Smooth muscle cell of the brain vasculature (primary cell): ENCODE data around the gene MROH7.

Source experiments
- DNase-seq: peaks from one replicate; pipeline ENCODE4 v3.0.0-alpha.2; 2012; ENCODE audit warnings: low read depth, low spot score

The MROH7 gene

GRCh38 chr1:54640863-54641836, at the start of gene MROH7:
Gene MROH7, plus strand, starts transcription at chr1:54641786. Its CDS starts 11,141 bp downstream, at chr1:54652927.
- DNase-seq = no peak

DNA sequence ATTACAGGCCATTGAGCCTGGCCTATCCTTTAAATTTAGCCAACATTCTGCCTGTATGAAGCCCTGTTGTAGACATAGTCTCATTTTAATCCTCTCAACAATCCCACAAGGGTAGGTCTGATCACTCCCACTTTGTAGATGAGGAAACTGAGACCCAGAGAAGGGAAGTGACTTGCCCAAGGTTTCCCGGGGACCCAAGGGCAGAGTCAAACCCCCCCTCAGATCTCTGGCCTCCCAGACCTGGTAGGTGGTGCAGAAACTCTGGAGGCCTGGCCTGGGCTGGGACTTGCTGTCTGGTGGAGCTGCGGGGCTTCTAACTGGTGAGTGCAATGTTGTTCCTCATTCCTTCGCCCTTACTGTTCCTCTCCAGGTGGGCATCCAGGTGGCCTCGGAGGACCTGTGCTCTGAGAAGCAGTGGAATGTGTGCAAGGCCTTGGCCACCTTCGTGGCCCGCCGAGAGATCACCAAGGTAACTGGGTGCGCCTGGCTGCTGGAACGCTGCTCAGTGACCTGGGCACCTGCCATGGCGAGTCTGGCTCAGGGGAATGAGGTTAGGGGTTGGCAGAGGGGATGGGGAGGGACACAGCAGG, 47.9 kb upstream of the MROH7 start:
- DNase-seq = no peak

GRCh38 chr1:54594463-54594862, 47.1 kb upstream of the MROH7 start:
- no peak for DNase-seq

DNA sequence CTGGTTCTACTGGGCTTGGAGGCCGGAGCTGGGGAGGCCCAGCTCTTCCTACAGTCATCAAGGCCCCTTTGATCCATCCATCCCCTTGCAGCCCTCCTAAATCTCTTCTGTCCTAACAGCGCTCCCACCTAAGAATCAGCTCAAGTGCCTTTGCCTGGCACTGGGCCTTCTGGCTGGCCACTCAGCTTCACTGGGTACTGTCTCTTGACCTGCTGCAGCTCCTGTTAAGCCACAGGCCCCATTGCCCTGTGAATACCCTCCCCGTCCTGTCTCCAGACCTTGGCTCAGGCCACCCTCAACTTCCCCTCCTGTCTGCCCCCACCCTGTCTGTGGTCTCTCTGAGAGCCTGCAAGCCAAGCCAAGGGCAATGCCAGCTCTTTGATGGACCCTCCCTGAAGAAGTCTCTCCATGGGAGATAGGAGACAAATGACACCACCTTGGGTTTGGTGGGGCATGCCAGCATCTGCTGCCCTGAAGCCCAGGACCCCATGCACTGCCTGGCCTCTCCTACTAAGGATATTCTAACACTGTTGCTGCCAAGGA, 45.6 kb upstream of the MROH7 start:
- no peak for DNase-seq

- DNase-seq = no peak
These were observed 44.8 kb upstream of the MROH7 start for GRCh38 chr1:54596756-54597155.

DNA sequence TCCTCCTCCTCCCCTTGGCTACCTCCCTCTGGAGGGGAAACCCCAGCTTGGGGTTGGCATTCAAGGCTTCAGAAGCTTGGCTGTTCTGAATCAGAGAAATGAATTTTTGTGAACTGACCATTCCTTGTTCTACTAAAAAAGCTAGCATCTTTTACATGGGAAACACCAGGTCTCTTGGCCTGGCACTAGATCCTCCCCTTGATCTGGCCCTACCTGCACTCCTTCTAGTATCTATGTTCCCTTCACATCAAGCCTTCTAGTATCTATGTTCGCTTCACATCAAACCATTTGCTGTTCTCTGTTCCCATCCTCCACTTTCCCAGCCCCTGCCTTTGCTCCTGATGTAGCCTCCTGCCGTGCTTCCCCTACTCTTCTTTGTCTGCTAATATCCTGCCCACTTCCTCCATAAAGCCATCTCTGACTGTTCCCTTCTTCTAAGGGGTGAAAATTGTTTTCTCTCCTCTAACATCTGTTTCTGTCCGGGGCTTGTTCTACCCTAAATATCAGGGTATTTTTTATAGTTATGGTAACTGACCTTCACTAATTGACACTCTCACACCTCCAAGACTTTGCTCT, 44.0 kb upstream of the MROH7 start:
- no peak for DNase-seq

DNA sequence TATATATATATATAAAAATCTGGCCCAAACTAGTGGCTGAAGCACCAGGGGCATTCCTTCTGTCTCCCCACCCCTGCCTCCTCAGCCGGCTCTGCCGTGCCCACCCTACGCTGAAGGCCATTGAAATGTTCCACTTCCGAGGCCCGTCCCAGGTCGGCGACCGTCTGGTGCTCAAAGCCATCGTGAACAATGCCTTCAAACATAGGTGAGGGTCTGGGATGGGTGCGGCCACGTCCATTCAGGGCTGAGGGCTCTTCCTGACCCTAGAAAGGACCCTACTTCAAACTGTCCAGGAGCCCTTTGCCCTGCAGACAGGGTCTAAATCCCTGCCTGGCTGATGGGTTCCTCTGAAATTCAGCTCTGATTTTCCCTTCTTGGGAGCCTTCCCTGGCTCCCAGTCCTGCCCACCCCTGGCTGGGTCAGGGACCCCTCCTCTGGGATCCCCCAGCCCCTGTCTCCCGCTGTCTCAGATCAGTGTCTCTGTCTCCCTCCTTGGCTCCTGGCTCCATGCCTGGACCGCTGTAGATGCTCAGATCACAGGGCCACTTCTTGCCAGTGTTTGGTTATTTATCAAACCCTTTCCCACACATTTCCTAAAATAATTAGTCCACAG, 42.3 kb upstream of the MROH7 start:
- DNase-seq = no peak

DNA sequence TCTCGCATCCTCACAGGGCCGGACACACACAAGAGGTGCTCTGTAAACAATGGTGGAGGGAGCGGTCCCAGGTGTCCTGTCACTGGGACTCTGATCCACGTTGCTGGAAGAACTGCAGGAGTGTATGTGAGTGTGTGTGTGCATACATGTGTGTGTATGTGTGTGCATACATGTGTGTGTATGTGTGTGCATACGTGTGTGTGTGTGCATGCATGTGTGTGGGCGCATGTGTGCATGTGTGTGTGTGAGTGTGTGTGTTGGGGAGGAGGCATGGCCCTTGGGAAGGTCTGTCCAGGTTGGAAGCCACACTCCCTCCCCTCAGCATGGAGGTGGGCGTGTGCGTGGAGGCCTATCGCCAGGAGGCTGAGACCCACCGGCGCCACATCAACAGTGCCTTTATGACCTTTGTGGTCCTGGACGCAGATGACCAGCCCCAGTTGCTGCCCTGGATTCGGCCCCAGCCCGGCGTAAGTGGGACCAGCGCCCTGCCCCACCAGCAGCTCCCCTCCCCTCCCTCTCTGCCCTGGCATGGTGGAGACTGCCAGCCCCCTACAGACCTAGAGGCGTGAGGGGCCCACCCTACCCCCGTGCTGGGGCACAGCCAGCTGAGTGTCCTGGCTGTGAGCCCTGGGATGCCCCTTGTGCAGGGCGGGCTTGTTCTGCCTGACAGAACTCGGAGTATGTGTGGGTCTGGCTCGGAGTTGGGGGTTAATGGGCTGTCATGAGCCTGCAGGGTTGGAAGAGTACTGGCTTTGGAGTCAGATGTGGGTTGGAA, 40.5 kb upstream of the MROH7 start:
- no peak for DNase-seq

DNA sequence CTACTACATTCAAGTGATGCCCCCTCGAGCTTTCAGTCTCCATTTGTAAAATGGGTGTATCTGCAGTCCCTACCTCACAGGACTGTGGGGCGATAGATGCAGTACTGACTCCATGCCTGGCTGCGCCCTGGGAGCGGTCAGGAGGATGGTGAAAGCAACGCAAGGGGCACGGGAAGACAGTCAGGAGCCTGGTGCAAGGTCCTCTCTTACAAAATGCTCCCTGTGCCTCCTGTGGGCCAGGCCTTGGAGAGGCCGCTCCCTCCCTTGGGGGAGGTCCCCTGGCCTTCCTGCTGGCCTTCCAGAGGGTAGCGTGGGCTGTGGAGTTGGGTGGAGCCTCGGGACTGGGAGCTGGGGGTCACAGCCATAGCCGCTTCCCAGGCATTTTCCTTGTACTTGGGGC, 39.9 kb upstream of the MROH7 start:
- no peak for DNase-seq

DNA sequence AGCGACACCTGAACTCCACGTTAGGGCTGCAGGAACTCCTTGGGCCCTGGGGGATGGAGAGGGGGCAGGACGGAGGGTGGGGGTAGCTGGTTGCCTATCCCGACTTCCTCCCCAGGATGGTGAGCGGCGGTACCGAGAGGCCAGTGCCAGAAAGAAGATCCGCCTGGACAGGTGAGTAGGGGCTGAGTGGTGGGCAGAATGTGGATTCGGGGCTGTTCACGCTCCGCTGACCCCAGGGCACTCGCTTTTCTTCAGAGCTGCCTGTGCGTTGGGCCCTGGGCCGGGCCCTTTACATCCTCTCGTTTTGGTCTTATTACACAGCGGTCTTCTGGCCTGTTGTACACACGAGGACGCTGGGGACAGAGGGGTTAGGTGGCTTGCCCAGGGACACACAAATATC, 39.0 kb upstream of the MROH7 start:
- DNase-seq = no peak

- no peak for DNase-seq
These were observed 38.3 kb upstream of the MROH7 start for GRCh38 chr1:54603241-54603640.

- no peak for DNase-seq
These were observed 37.5 kb upstream of the MROH7 start for GRCh38 chr1:54604051-54604450.

DNA sequence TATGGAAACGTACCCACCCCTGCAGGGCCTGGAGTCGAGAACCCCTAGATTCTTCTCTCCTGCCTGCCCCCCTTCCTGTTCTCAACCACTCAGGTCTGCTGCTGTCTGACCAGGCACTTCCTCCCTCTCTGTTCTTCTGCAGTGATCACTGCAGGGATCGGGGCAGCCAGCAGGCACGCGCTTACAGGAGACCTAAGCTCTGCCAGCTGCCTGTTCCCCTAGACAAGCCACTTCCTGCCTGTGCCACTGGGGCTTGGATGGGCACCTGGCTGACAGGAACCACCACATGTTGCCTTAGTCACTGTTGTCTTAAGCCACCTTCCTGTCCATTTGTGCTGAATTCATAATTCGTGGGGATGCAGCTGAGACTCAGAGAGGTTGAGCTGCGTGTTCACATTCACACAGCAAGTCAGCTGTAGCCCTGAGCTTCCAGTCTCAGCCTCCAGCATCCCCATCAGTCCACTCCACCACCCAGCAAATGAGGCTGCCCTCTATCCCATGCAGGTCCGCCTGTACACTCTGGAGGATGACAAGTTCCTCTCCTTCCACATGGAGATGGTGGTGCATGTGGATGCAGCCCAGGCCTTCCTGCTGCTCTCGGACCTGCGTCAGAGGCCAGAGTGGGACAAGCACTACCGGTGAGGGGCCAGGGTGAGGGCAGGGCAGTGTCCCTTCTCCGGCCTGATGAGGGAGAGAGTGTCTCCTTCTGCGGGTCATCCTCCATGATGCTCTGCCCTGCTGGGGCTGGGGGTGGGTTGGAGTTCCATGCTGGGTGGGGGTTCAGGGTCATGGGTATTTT, 36.8 kb upstream of the MROH7 start:
- no peak for DNase-seq

DNA sequence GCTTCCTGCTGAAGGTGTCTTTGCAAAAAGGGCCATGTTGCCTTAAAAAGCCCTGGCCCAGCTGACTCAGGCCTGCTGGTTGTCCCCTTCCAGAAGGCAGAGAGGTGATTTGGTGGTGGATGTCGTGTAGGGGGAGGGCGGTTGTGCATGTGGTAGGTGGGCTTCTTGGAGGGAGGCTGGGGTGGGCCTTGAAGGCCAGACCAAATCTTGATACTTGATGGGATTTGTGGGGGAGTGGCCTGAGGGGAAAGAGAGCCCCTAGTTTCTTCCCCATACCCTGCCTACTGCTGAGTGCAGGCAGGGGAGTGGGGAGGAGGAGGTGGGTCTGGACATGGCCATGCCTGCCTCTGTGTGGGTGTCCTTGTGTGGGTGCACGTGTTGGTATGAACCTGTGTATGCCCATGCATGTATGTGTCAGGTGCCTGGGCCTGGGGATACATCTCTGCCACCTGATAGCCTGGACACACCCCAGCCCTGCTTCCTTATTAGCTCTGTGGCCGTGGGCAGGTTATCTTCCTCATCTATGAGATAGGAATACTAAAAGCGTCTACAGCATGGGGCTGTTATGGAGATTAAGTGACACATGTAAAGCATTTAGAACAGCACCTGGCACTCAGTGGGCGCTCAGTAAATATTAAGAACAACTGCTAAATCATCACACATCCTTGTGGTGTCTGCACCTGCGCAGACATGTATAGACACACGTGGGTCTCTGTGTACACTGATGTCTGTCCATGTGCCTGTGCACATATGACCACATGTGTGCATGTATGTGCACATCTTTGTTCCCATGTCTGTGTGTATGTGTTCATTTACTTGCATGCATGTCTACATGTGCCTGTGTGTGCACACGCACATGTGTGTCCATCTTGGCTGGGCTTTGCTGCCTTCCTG, 35.2 kb upstream of the MROH7 start:
- DNase-seq = no peak

DNA sequence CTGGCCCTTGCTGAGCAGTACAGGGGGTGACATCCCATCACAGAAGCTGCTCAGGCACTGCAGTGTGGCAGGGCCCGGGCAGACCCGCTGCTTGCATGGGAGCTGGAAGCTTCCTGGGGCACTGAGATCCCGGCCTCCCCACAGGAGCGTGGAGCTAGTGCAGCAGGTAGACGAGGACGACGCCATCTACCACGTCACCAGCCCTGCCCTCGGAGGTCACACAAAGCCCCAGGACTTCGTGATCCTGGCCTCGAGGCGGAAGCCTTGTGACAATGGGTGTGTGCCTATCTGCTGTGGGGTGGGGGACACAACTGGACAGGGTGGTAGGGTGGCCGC, 34.6 kb upstream of the MROH7 start:
- no peak for DNase-seq

- no peak for DNase-seq
These were observed 33.6 kb upstream of the MROH7 start for GRCh38 chr1:54607821-54608565.

GRCh38 chr1:54608566-54609230, 32.9 kb upstream of the MROH7 start:
- no peak for DNase-seq

- no peak for DNase-seq
These were observed 32.2 kb upstream of the MROH7 start for GRCh38 chr1:54609301-54609921.
